Peyer's patch (tissue), 4 donors: Measurements from ENCODE around the gene ANO10.

Experiments used
- CTCF ChIP-seq, 6 experiments: fragments of 450-650 bp in 4 of 6; fragments of 200-600 bp in 2 of 6; sonication (generic) in 1 of 6; IDR thresholded peaks; one replicate each; pipeline ENCODE4 v1.5.1; 2017 to 2019; ENCODE audit warnings: antibody characterized with exemption in 6 of 6, mild to moderate bottlenecking in 3 of 6, moderate library complexity in 1 of 6
- POLR2A ChIP-seq, 2 donors: fragments of 450-650 bp; IDR thresholded peaks; one replicate each; pipeline ENCODE4 v1.5.1; 2017; ENCODE audit warnings: antibody characterized with exemption in 2 of 2, mild to moderate bottlenecking in 2 of 2, moderate library complexity in 2 of 2

GRCh38 chr3:43379343-43379742 is 242.5 kb downstream of the ANO10 start:
- no peak for TF ChIP-seq POLR2A (IDR thresholded peaks at IDR 0.05)
- no peak for TF ChIP-seq CTCF (IDR thresholded peaks at IDR 0.05)
